ENCODE measurements around the gene RAD51B.
A peak's percentile ranks its signal among the peaks of the same experiment; 100 is the strongest.
"Not testable (repeated sequence)": the region's sequence is repeated elsewhere in the genome, so short reads cannot be mapped to it uniquely, and the experiment has no call there.

Gene RAD51B

GRCh38 chr14:68762953-68763764 is 943.6 kb downstream of the RAD51B start:
- Histone ChIP-seq H3K36me3 (ENCODE audit: control insufficient read depth in 5 of 5, insufficient read depth in 5 of 5, low read length in 5 of 5) (no peaks in the 10 kb centered on the region), H3K9ac (ENCODE audit: low read length in 5 of 5) (no peak overlapping the region), H3K9me3 (ENCODE audit: control insufficient read depth in 5 of 5, low read length in 5 of 5) (no peaks in the 10 kb centered on the region), H3K4me1 (ENCODE audit: control insufficient read depth in 5 of 5, insufficient read depth in 5 of 5, low read length in 5 of 5) (peaks cover 2 to 28% (median 13%) of the 10 kb centered on the region in 5 donors), H3K27ac (ENCODE audit: low read depth, low read length) (peak overlapping the region; percentile 51), H3K4me3 (ENCODE audit: low read depth in 1 of 5, low read length in 5 of 5) (peak overlapping the region in 2 of 5 donors; percentile 1 to 6), H3K27me3 (ENCODE audit: control insufficient read depth in 5 of 5, insufficient read depth in 4 of 5, low read length in 5 of 5) (no peaks in the 10 kb centered on the region)

GRCh38 chr14:68763843-68764242 is 944.3 kb downstream of the RAD51B start:
- H3K36me3 ChIP-seq (ENCODE audit: control insufficient read depth in 5 of 5, insufficient read depth in 5 of 5, low read length in 5 of 5); H3K27me3 ChIP-seq (ENCODE audit: control insufficient read depth in 5 of 5, insufficient read depth in 4 of 5, low read length in 5 of 5); H3K9ac ChIP-seq (ENCODE audit: low read length in 5 of 5); H3K9me3 ChIP-seq (ENCODE audit: control insufficient read depth in 5 of 5, low read length in 5 of 5); H3K4me3 ChIP-seq (ENCODE audit: low read depth in 1 of 5, low read length in 5 of 5): not testable (repeated sequence)
- Histone ChIP-seq H3K4me1 (ENCODE audit: control insufficient read depth in 5 of 5, insufficient read depth in 5 of 5, low read length in 5 of 5) (peaks cover 0 to 23% (median 8%) of the 10 kb centered on the region in 5 donors), H3K27ac (ENCODE audit: low read depth, low read length) (peak overlapping the region; percentile 11)

GRCh38 chr14:68766299-68767247 is 947.0 kb downstream of the RAD51B start:
- H3K27ac ChIP-seq (ENCODE audit: low read depth, low read length), result no peak overlapping the region
- no peaks in the 10 kb centered on the region for H3K9me3 ChIP-seq (ENCODE audit: control insufficient read depth in 5 of 5, low read length in 5 of 5)
- peaks cover 0 to 30% (median 15%) of the 10 kb centered on the region in 5 donors for H3K4me1 ChIP-seq (ENCODE audit: control insufficient read depth in 5 of 5, insufficient read depth in 5 of 5, low read length in 5 of 5)
- no peaks in the 10 kb centered on the region for H3K36me3 ChIP-seq (ENCODE audit: control insufficient read depth in 5 of 5, insufficient read depth in 5 of 5, low read length in 5 of 5)
- no peak overlapping the region for H3K4me3 ChIP-seq (ENCODE audit: low read depth in 1 of 5, low read length in 5 of 5)
- no peaks in the 10 kb centered on the region for H3K27me3 ChIP-seq (ENCODE audit: control insufficient read depth in 5 of 5, insufficient read depth in 4 of 5, low read length in 5 of 5)
- no peak overlapping the region for H3K9ac ChIP-seq (ENCODE audit: low read length in 5 of 5)

- H3K4me3 ChIP-seq (ENCODE audit: low read depth in 1 of 5, low read length in 5 of 5), result no peak overlapping the region
- H3K27me3 ChIP-seq (ENCODE audit: control insufficient read depth in 5 of 5, insufficient read depth in 4 of 5, low read length in 5 of 5), result no peaks in the 10 kb centered on the region
- H3K9ac ChIP-seq (ENCODE audit: low read length in 5 of 5), result no peak overlapping the region
- peaks cover 2 to 34% (median 15%) of the 10 kb centered on the region in 5 donors for H3K4me1 ChIP-seq (ENCODE audit: control insufficient read depth in 5 of 5, insufficient read depth in 5 of 5, low read length in 5 of 5)
- H3K9me3 ChIP-seq (ENCODE audit: control insufficient read depth in 5 of 5, low read length in 5 of 5), result no peaks in the 10 kb centered on the region
- no peaks in the 10 kb centered on the region for H3K36me3 ChIP-seq (ENCODE audit: control insufficient read depth in 5 of 5, insufficient read depth in 5 of 5, low read length in 5 of 5)
- H3K27ac ChIP-seq (ENCODE audit: low read depth, low read length), result no peak overlapping the region
Measured at GRCh38 chr14:68767248-68767645, 947.7 kb downstream of the RAD51B start.

GRCh38 chr14:68768316-68768715 is 948.7 kb downstream of the RAD51B start:
- Histone ChIP-seq H3K27ac (ENCODE audit: low read depth, low read length) (no peak overlapping the region), H3K9me3 (ENCODE audit: control insufficient read depth in 5 of 5, low read length in 5 of 5) (no peaks in the 10 kb centered on the region), H3K4me1 (ENCODE audit: control insufficient read depth in 5 of 5, insufficient read depth in 5 of 5, low read length in 5 of 5) (peaks cover 2 to 33% (median 11%) of the 10 kb centered on the region in 5 donors), H3K36me3 (ENCODE audit: control insufficient read depth in 5 of 5, insufficient read depth in 5 of 5, low read length in 5 of 5) (no peaks in the 10 kb centered on the region), H3K4me3 (ENCODE audit: low read depth in 1 of 5, low read length in 5 of 5) (no peak overlapping the region), H3K27me3 (ENCODE audit: control insufficient read depth in 5 of 5, insufficient read depth in 4 of 5, low read length in 5 of 5) (no peaks in the 10 kb centered on the region), H3K9ac (ENCODE audit: low read length in 5 of 5) (no peak overlapping the region)

- Histone ChIP-seq H3K27ac (ENCODE audit: low read depth, low read length) (no peak overlapping the region), H3K9ac (ENCODE audit: low read length in 5 of 5) (no peak overlapping the region)
Measured at GRCh38 chr14:68770051-68770450, 950.5 kb downstream of the RAD51B start.

GRCh38 chr14:68770553-68771286 is 951.1 kb downstream of the RAD51B start:
- peak overlapping the region; percentile 88 for H3K27ac ChIP-seq (ENCODE audit: low read depth, low read length)
- no peaks in the 10 kb centered on the region for H3K36me3 ChIP-seq (ENCODE audit: control insufficient read depth in 5 of 5, insufficient read depth in 5 of 5, low read length in 5 of 5)
- H3K9ac ChIP-seq (ENCODE audit: low read length in 5 of 5), result peak overlapping the region in 1 of 5 donors; percentile 24
- peaks cover 2 to 32% (median 11%) of the 10 kb centered on the region in 5 donors for H3K4me1 ChIP-seq (ENCODE audit: control insufficient read depth in 5 of 5, insufficient read depth in 5 of 5, low read length in 5 of 5)
- no peak overlapping the region for H3K4me3 ChIP-seq (ENCODE audit: low read depth in 1 of 5, low read length in 5 of 5)
- no peaks in the 10 kb centered on the region for H3K27me3 ChIP-seq (ENCODE audit: control insufficient read depth in 5 of 5, insufficient read depth in 4 of 5, low read length in 5 of 5)
- peaks cover 0 to 8% (median 4%) of the 10 kb centered on the region in 5 donors for H3K9me3 ChIP-seq (ENCODE audit: control insufficient read depth in 5 of 5, low read length in 5 of 5)

More at GRCh38 chr14:68770051-68770450, 950.5 kb downstream of the RAD51B start:
- no peaks in the 10 kb centered on the region for H3K27me3 ChIP-seq (ENCODE audit: control insufficient read depth in 5 of 5, insufficient read depth in 4 of 5, low read length in 5 of 5)
- H3K36me3 ChIP-seq (ENCODE audit: control insufficient read depth in 5 of 5, insufficient read depth in 5 of 5, low read length in 5 of 5), result no peaks in the 10 kb centered on the region
- peaks cover 2 to 32% (median 11%) of the 10 kb centered on the region in 5 donors for H3K4me1 ChIP-seq (ENCODE audit: control insufficient read depth in 5 of 5, insufficient read depth in 5 of 5, low read length in 5 of 5)
- peaks cover 0 to 2% (median under 1%) of the 10 kb centered on the region in 5 donors for H3K9me3 ChIP-seq (ENCODE audit: control insufficient read depth in 5 of 5, low read length in 5 of 5)
- H3K4me3 ChIP-seq (ENCODE audit: low read depth in 1 of 5, low read length in 5 of 5), result no peak overlapping the region

GRCh38 chr14:68771631-68772030 is 952.1 kb downstream of the RAD51B start:
- Histone ChIP-seq H3K27ac (ENCODE audit: low read depth, low read length) (peak overlapping the region; percentile 88), H3K4me1 (ENCODE audit: control insufficient read depth in 5 of 5, insufficient read depth in 5 of 5, low read length in 5 of 5) (peaks cover 4 to 36% (median 11%) of the 10 kb centered on the region in 5 donors), H3K9ac (ENCODE audit: low read length in 5 of 5) (peak overlapping the region in 2 of 5 donors; percentile 33 to 48), H3K36me3 (ENCODE audit: control insufficient read depth in 5 of 5, insufficient read depth in 5 of 5, low read length in 5 of 5) (no peaks in the 10 kb centered on the region), H3K4me3 (ENCODE audit: low read depth in 1 of 5, low read length in 5 of 5) (peak overlapping the region in 2 of 5 donors; percentile 2 to 8), H3K9me3 (ENCODE audit: control insufficient read depth in 5 of 5, low read length in 5 of 5) (peaks cover 0 to 8% (median 4%) of the 10 kb centered on the region in 5 donors), H3K27me3 (ENCODE audit: control insufficient read depth in 5 of 5, insufficient read depth in 4 of 5, low read length in 5 of 5) (no peaks in the 10 kb centered on the region)

- Histone ChIP-seq H3K9me3 (ENCODE audit: control insufficient read depth in 5 of 5, low read length in 5 of 5) (peaks cover 0 to 8% (median 4%) of the 10 kb centered on the region in 5 donors), H3K9ac (ENCODE audit: low read length in 5 of 5) (no peak overlapping the region), H3K27ac (ENCODE audit: low read depth, low read length) (peak overlapping the region; percentile 88), H3K36me3 (ENCODE audit: control insufficient read depth in 5 of 5, insufficient read depth in 5 of 5, low read length in 5 of 5) (no peaks in the 10 kb centered on the region), H3K4me1 (ENCODE audit: control insufficient read depth in 5 of 5, insufficient read depth in 5 of 5, low read length in 5 of 5) (peaks cover 4 to 37% (median 11%) of the 10 kb centered on the region in 5 donors), H3K27me3 (ENCODE audit: control insufficient read depth in 5 of 5, insufficient read depth in 4 of 5, low read length in 5 of 5) (no peaks in the 10 kb centered on the region), H3K4me3 (ENCODE audit: low read depth in 1 of 5, low read length in 5 of 5) (no peak overlapping the region)
Measured at GRCh38 chr14:68772761-68773381, 953.3 kb downstream of the RAD51B start.
